ENCODE measurements around the gene NFASC.

- no peak for TF ChIP-seq CTCF (IDR thresholded peaks at IDR 0.05; ENCODE audit: low read depth, low read length, poor library complexity, severe bottlenecking)
- TF ChIP-seq EZH2phosphoT487 (IDR thresholded peaks at IDR 0.05; ENCODE audit: borderline replicate concordance, low read length), result no peak
Observed at GRCh38 chr1:205071028-205071409, 200.4 kb downstream of the NFASC start.
